ENCODE measurements around the gene SDK1.
"Not testable (repeated sequence)": the region's sequence is repeated elsewhere in the genome, so short reads cannot be mapped to it uniquely, and the experiment has no call there.

Gene SDK1

DNA sequence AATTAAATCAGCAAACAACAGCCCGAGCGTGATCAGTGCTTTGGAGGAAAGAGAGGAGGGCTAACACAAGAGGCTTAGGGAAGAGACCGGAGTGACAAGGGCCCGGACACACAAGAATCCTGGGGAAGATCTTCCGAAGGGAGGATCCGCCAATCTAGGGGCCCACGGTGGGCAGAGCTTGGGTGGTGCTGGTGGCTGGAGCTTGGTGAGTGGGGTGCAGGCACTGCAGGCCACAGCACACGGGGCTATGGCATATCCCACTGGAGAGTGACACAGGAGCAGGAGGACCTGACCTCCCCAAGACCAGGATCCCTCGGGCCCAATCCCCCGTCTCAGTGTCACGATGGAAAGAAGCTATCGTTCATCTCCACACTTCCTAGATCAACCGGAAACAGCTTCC is 909.8 kb downstream of the SDK1 start:
- DNase-seq (ENCODE audit: low read depth): no peak
- TF ChIP-seq, protein P1, sequence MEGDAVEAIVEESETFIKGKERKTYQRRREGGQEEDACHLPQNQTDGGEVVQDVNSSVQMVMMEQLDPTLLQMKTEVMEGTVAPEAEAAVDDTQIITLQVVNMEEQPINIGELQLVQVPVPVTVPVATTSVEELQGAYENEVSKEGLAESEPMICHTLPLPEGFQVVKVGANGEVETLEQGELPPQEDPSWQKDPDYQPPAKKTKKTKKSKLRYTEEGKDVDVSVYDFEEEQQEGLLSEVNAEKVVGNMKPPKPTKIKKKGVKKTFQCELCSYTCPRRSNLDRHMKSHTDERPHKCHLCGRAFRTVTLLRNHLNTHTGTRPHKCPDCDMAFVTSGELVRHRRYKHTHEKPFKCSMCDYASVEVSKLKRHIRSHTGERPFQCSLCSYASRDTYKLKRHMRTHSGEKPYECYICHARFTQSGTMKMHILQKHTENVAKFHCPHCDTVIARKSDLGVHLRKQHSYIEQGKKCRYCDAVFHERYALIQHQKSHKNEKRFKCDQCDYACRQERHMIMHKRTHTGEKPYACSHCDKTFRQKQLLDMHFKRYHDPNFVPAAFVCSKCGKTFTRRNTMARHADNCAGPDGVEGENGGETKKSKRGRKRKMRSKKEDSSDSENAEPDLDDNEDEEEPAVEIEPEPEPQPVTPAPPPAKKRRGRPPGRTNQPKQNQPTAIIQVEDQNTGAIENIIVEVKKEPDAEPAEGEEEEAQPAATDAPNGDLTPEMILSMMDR (conservative IDR thresholded peaks at IDR 0.05; ENCODE audit: control insufficient read depth, insufficient read depth, low read depth, low read length): no peak
- H3K4me3 ChIP-seq (ENCODE audit: control insufficient read depth, low read depth, low read length): no peak overlapping the region

DNA sequence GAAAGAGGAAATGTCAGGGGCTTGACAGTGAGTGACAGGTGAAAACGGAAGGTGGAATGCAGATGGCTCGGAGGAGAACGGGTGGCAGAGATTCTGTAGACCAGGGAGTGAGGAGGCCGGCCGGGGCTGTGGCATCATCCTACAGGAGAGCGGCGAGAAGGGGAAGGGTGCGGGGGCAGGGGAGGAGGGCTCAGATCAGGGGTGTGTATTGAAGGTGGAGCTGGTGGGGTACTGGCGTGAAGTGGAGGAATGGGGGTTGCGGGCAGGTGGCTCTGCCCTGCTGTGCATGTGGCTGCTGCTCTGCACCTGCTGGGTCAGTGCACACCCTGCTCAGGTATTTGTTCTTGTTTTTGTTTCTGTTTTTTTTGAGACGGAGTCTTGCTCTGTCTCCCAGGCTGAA is 910.2 kb downstream of the SDK1 start:
- DNase-seq (ENCODE audit: low read depth): no peak
- no peak overlapping the region for H3K4me3 ChIP-seq (ENCODE audit: control insufficient read depth, low read depth, low read length)
- TF ChIP-seq, protein P1 (conservative IDR thresholded peaks at IDR 0.05; ENCODE audit: control insufficient read depth, insufficient read depth, low read depth, low read length): no peak

DNA sequence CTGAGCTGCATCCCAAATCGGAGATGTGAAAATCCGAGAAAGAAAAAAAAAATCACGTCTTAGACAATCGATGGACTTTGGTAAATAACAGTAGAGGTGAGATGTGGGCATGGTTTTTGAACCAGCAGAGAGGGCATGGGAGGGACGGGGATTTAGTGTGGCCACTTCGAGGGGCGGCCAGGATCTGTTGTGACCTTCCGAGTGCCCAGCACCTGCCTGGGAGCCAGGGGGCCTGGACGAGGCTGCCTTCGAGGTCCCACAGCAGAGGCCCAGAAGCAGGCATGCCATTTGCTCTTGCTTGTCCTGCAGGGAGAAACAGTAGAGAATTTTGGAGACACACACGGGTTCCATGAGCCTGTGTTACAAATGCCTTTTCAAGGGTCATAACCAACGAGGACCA is 911.3 kb downstream of the SDK1 start:
- TF ChIP-seq, protein P1 (conservative IDR thresholded peaks at IDR 0.05; ENCODE audit: control insufficient read depth, insufficient read depth, low read depth, low read length): no peak

DNA sequence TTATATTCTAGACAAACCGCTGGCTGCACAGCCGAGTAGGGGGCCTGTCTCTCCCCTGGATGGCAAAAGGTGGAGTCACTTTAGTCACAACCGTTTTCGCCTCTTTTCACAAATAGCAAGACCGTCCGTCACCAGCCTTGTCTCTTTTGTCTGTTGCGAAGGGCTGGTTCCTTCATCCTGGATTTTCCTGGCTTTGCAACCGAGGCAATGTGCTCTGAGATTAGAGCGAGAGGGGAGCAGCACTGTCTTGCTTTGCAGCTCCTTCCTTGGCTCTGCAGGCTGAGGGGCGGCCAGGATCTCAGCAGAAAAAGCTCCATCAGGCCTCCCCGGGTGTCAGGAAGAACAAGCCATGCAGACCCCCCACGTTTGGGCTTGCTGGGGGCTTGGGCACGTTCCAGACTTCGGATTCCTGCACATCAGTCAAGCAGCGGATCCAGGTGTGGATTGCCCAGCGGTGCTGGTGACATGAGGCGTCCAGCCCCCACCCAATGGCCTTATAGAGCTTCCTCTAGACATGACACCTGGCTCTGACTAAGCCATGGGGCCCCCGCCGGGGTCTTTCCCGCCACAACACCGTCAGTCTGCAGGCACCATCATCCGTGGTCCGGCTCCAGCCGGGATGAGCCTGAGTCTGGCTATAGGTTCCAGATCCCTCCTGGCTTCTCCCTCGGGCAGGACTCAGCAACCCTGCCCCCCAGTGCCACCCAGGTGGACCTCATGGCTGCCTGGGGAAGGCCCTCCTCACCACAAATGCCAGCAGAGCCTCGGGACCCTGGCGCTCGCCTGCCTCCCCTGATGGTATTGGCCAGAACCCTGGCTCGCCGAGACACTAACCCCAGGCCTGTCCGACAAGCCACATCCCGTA is 913.5 kb downstream of the SDK1 start:
- no peak for DNase-seq (ENCODE audit: low read depth)
- TF ChIP-seq, protein P1 (conservative IDR thresholded peaks at IDR 0.05; ENCODE audit: control insufficient read depth, insufficient read depth, low read depth, low read length): no peak
- no peak overlapping the region for H3K4me3 ChIP-seq (ENCODE audit: control insufficient read depth, low read depth, low read length)

More for the DNA sequence above, 911.3 kb downstream of the SDK1 start:
- DNase-seq (ENCODE audit: low read depth): no peak
- no peak overlapping the region for H3K4me3 ChIP-seq (ENCODE audit: control insufficient read depth, low read depth, low read length)

DNA sequence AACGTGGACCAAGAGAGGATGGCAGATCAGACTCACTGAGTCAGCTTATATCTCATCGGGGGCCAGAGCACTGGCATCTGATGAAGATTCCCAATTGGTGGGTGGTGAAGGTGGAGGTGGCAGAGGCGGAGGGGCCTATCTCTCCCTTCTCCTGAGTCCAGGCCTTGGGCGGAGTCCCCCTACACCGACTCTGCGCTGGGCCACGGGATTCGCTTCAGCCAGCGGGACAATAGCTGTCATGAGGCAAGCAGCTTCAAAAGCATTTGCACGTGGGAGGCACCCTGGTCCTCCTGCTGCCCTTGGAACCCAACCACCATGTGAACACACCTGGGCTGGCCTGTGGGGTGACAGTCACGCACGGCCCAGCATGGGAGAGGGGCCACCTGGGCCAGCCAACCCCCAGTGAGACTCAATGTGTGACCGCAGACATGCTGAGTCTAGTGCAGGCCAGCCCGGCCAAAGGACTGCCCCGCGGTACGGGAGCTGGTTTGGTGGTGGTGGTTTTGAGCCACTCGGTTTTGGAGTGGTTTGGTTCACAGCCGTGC is 914.2 kb downstream of the SDK1 start:
- no peak overlapping the region for H3K4me3 ChIP-seq (ENCODE audit: control insufficient read depth, low read depth, low read length)
- TF ChIP-seq, protein P1 (conservative IDR thresholded peaks at IDR 0.05; ENCODE audit: control insufficient read depth, insufficient read depth, low read depth, low read length): no peak
- DNase-seq (ENCODE audit: low read depth): no peak

DNA sequence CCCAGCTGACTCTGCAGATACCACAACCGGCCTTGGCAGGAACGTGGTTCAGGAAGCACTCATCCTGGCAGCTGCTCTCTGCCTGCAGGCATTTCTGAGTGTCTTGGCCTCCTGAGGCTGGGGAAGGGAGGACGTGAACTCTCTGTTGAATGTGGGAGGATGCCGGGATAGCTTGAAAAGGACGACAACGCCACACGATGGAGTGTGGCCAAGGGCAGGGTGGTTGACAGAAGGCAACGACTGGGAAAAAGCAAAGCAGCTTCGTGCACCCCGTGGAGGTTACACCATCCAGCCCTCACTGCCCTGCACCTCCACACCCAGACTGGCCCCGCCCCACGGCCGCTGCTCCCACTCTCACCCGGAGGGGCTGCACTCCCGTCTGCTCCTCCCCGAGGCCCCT is 915.0 kb downstream of the SDK1 start:
- no peak for DNase-seq (ENCODE audit: low read depth)
- TF ChIP-seq, protein P1 (conservative IDR thresholded peaks at IDR 0.05; ENCODE audit: control insufficient read depth, insufficient read depth, low read depth, low read length): no peak
- H3K4me3 ChIP-seq (ENCODE audit: control insufficient read depth, low read depth, low read length): no peak overlapping the region

DNA sequence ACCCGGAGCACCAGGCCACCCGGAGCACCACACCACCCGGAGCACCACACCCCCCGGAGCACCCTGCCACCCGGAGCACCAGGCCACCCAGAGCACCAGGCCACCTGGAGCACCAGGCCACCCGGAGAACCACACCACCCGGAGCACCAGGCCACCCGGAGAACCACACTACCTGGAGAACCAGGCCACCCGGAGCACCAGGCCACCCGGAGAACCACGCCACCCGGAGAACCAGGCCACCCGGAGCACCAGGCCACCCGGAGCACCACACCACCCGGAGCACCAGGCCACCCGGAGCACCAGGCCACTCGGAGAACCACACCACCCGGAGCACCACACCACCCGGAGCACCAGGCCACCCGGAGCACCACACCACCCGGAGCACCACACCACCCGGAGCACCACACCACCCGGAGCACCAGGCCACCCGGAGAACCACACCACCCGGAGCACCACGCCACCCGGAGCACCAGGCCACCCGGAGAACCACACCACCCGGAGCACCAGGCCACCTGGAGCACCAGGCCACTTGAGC is 916.1 kb downstream of the SDK1 start:
- H3K4me3 ChIP-seq (ENCODE audit: control insufficient read depth, low read depth, low read length); DNase-seq (ENCODE audit: low read depth): not testable (repeated sequence)

Measured in fibroblast of mammary gland (primary cell).